Measurements from ENCODE around the gene LPIN3. TPM values are rescaled to one million over a fixed set of nuclear protein-coding genes. Genes with fewer than 3 reads are reported as not detected.

The LPIN3 gene
- total RNA-seq, 1 donor from 2014 or later, result 20.1 TPM

GRCh38 chr20:41349266-41349665 lies 8.6 kb downstream of the LPIN3 start:
- DNase-seq (ENCODE audit: low spot score), result no peak
- Mint-ChIP-seq H3K27ac (ENCODE audit: unreplicated experiment) (no peak overlapping the region), H3K36me3 (ENCODE audit: low read depth, unreplicated experiment) (peaks cover 13% of the 10 kb centered on the region), H3K27me3 (ENCODE audit: unreplicated experiment) (peaks cover 11% of the 10 kb centered on the region), H3K9me3 (ENCODE audit: unreplicated experiment) (no peaks in the 10 kb centered on the region), H3K4me1 (ENCODE audit: unreplicated experiment) (no peaks in the 10 kb centered on the region), H3K4me3 (ENCODE audit: unreplicated experiment) (no peak overlapping the region)
- no peak for TF ChIP-seq CTCF (IDR thresholded peaks at IDR 0.05; ENCODE audit: unreplicated experiment)

GRCh38 chr20:41349943-41350342 lies 9.3 kb downstream of the LPIN3 start:
- Mint-ChIP-seq H3K4me1 (ENCODE audit: unreplicated experiment) (no peaks in the 10 kb centered on the region), H3K27me3 (ENCODE audit: unreplicated experiment) (peaks cover 12% of the 10 kb centered on the region), H3K36me3 (ENCODE audit: low read depth, unreplicated experiment) (peaks cover 13% of the 10 kb centered on the region), H3K27ac (ENCODE audit: unreplicated experiment) (no peak overlapping the region), H3K4me3 (ENCODE audit: unreplicated experiment) (no peak overlapping the region), H3K9me3 (ENCODE audit: unreplicated experiment) (no peaks in the 10 kb centered on the region)
- no peak for DNase-seq (ENCODE audit: low spot score)
- TF ChIP-seq CTCF (IDR thresholded peaks at IDR 0.05; ENCODE audit: unreplicated experiment), result no peak

- peaks cover 13% of the 10 kb centered on the region for H3K36me3 Mint-ChIP-seq (ENCODE audit: low read depth, unreplicated experiment)
- no peak overlapping the region for H3K4me3 Mint-ChIP-seq (ENCODE audit: unreplicated experiment)
- H3K9me3 Mint-ChIP-seq (ENCODE audit: unreplicated experiment), result no peaks in the 10 kb centered on the region
- H3K27ac Mint-ChIP-seq (ENCODE audit: unreplicated experiment), result no peak overlapping the region
- peaks cover 12% of the 10 kb centered on the region for H3K27me3 Mint-ChIP-seq (ENCODE audit: unreplicated experiment)
- no peak for TF ChIP-seq CTCF (IDR thresholded peaks at IDR 0.05; ENCODE audit: unreplicated experiment)
- H3K4me1 Mint-ChIP-seq (ENCODE audit: unreplicated experiment), result no peaks in the 10 kb centered on the region
- DNase-seq (ENCODE audit: low spot score), result no peak
Measured at GRCh38 chr20:41350408-41350962, 9.9 kb downstream of the LPIN3 start.

- Mint-ChIP-seq H3K4me3 (ENCODE audit: unreplicated experiment) (no peak overlapping the region), H3K9me3 (ENCODE audit: unreplicated experiment) (no peaks in the 10 kb centered on the region), H3K4me1 (ENCODE audit: unreplicated experiment) (no peaks in the 10 kb centered on the region), H3K27ac (ENCODE audit: unreplicated experiment) (no peak overlapping the region), H3K27me3 (ENCODE audit: unreplicated experiment) (peaks cover 11% of the 10 kb centered on the region), H3K36me3 (ENCODE audit: low read depth, unreplicated experiment) (peaks cover 14% of the 10 kb centered on the region)
- TF ChIP-seq CTCF (IDR thresholded peaks at IDR 0.05; ENCODE audit: unreplicated experiment), result peak; percentile 22
- DNase-seq (ENCODE audit: low spot score), result no peak
Measured at GRCh38 chr20:41352106-41352505, 11.5 kb downstream of the LPIN3 start.

- Mint-ChIP-seq H3K27me3 (ENCODE audit: unreplicated experiment) (peaks cover 11% of the 10 kb centered on the region), H3K9me3 (ENCODE audit: unreplicated experiment) (no peaks in the 10 kb centered on the region), H3K4me3 (ENCODE audit: unreplicated experiment) (no peak overlapping the region), H3K4me1 (ENCODE audit: unreplicated experiment) (no peaks in the 10 kb centered on the region), H3K36me3 (ENCODE audit: low read depth, unreplicated experiment) (peaks cover 13% of the 10 kb centered on the region), H3K27ac (ENCODE audit: unreplicated experiment) (no peak overlapping the region)
- no peak for TF ChIP-seq CTCF (IDR thresholded peaks at IDR 0.05; ENCODE audit: unreplicated experiment)
- no peak for DNase-seq (ENCODE audit: low spot score)
Measured at GRCh38 chr20:41352666-41353065, 12.0 kb downstream of the LPIN3 start.

Data from endothelial cell (in vitro differentiated cells).